Measurements from ENCODE around the gene ALPP. TPM values are rescaled to one million over a fixed set of nuclear protein-coding genes. Genes with fewer than 3 reads are reported as not detected.

The ALPP gene
- total RNA-seq, 1 experiment from 2014 or later: 0.20 TPM

DNA sequence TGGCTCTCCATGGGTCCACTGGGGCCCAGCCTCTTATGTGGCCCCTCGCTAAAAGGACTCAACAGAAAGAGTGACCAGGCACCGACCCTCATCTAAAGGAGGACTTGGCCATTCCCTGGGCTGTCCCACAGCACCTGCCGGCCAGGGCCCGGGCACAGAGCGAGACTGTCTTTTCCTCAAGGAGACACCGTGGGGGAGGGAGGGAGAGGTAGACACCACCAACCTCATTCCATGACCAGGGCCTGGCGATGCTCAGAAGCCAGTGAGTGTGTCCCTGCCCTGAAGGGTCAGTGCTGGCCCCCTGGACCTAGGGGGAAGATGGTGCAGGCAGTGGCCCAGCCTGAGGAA, 39.8 kb upstream of the ALPP start:
- no peak overlapping the region for H2AK5ac ChIP-seq (ENCODE audit: insufficient read length, low read length)
- H4K91ac ChIP-seq (ENCODE audit: insufficient read length, low read depth, low read length): no peak overlapping the region
- no peak overlapping the region for H2AFZ ChIP-seq (ENCODE audit: low read length)
- H2BK20ac ChIP-seq (ENCODE audit: low read depth, low read length, poor library complexity, severe bottlenecking): no peak overlapping the region
- H3K9ac ChIP-seq (ENCODE audit: extremely low read depth, insufficient read length, low read length): no peak overlapping the region
- Mint-ChIP-seq H3K27me3 (ENCODE audit: low read depth) (peaks cover 9% of the 10 kb centered on the region; the same call in 1 of the 2 replicates), H3K27ac (0 out of 7 replicates have a peak overlapping the region, but pooled peaks of 1 of the 3 experiments have one; percentile 35), H3K9me3 (peaks cover 0 to 8% of the 10 kb centered on the region in 2 experiments; a peak in 2 of 5 replicates), H3K4me3 (no peak overlapping the region), H3K4me1 (peaks cover 2% of the 10 kb centered on the region in 2 experiments; a peak in 2 of 4 replicates), H3K36me3 (ENCODE audit: insufficient read depth in 1 of 3, low read depth in 3 of 3) (peaks cover 0 to 5% (median 3%) of the 10 kb centered on the region in 3 experiments; a peak in 3 of 7 replicates)
- H2BK120ac ChIP-seq (ENCODE audit: low read depth, low read length, poor library complexity, severe bottlenecking): no peak overlapping the region
- no peak overlapping the region for H3K23ac ChIP-seq (ENCODE audit: insufficient read length, low read depth, low read length)
- no peaks in the 10 kb centered on the region for H3K4me1 ChIP-seq (ENCODE audit: insufficient read depth, low read length)
- H4K20me1 ChIP-seq (ENCODE audit: control insufficient read depth, insufficient read depth, insufficient read length): no peaks in the 10 kb centered on the region
- no peak overlapping the region for H3K4me2 ChIP-seq (ENCODE audit: insufficient read depth, insufficient read length, low read length)
- no peak overlapping the region for H4K5ac ChIP-seq (ENCODE audit: insufficient read length, low read depth, low read length)
- no peaks in the 10 kb centered on the region for H3K79me1 ChIP-seq (ENCODE audit: insufficient read depth, low read depth, low read length, poor library complexity, severe bottlenecking)
- no peak overlapping the region for H3T11ph ChIP-seq (ENCODE audit: low read length)
- H3K4ac ChIP-seq (ENCODE audit: low read depth, low read length): no peak overlapping the region
- TF ChIP-seq, protein P1, sequence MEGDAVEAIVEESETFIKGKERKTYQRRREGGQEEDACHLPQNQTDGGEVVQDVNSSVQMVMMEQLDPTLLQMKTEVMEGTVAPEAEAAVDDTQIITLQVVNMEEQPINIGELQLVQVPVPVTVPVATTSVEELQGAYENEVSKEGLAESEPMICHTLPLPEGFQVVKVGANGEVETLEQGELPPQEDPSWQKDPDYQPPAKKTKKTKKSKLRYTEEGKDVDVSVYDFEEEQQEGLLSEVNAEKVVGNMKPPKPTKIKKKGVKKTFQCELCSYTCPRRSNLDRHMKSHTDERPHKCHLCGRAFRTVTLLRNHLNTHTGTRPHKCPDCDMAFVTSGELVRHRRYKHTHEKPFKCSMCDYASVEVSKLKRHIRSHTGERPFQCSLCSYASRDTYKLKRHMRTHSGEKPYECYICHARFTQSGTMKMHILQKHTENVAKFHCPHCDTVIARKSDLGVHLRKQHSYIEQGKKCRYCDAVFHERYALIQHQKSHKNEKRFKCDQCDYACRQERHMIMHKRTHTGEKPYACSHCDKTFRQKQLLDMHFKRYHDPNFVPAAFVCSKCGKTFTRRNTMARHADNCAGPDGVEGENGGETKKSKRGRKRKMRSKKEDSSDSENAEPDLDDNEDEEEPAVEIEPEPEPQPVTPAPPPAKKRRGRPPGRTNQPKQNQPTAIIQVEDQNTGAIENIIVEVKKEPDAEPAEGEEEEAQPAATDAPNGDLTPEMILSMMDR (conservative IDR thresholded peaks at IDR 0.05): no peak
- H3K9me3 ChIP-seq (ENCODE audit: control insufficient read depth, low read depth, low read length): no peaks in the 10 kb centered on the region
- no CpG with 5 or more reads among the region's 7 CpGs for WGBS (ENCODE audit: extremely low coverage, insufficient read length, low lambda C conversion rate)
- H3K56ac ChIP-seq (ENCODE audit: insufficient read length, low read depth, low read length): no peak overlapping the region
- no peak overlapping the region for H4K8ac ChIP-seq (replicated peaks; ENCODE audit: insufficient read length, low read depth, low read length)
- H3K18ac ChIP-seq (ENCODE audit: insufficient read length, low read depth, low read length): no peak overlapping the region
- no peak overlapping the region for H2BK12ac ChIP-seq (ENCODE audit: insufficient read length, low read depth, low read length)
- no peaks in the 10 kb centered on the region for H3K23me2 ChIP-seq (ENCODE audit: insufficient read length, low read depth, low read length, poor library complexity, severe bottlenecking)
- no peaks in the 10 kb centered on the region for H3K27me3 ChIP-seq (ENCODE audit: insufficient read depth, low read length)
- H3K27ac ChIP-seq (ENCODE audit: insufficient read length, low read depth, low read length): no peak overlapping the region
- H3K14ac ChIP-seq (ENCODE audit: insufficient read depth, low read length): no peak overlapping the region
- H2BK5ac ChIP-seq (ENCODE audit: insufficient read length, low read length): no peak overlapping the region
- H2BK15ac ChIP-seq (ENCODE audit: low read depth, low read length): no peak overlapping the region
- H3K79me2 ChIP-seq (ENCODE audit: insufficient read depth, low read length): no peaks in the 10 kb centered on the region
- no peak for DNase-seq

All from H9 (cell line).